HCT116 (cell line): ENCODE data around the gene CCDC57. TPM values are rescaled to one million over a fixed set of nuclear protein-coding genes. Genes with fewer than 3 reads are reported as not detected.

Source experiments
- ATAC-seq: fragments of 200-7000 bp; cut with Tn5 transposase; 2 replicates; pipeline ENCODE4 v1.9.1; 2020; ENCODE audit warnings: mild to moderate bottlenecking, moderate library complexity
- BruUV-seq: library from RNA; stranded (reverse); fragments of 400-500 nt; replicated peaks from 2 replicates; lab custom pipeline; 2021; lab: Mats Ljungman, UMichigan
- CTCF ChIA-PET: fragments of 300-600 bp; sonication (Branson Sonifier 250); formaldehyde crosslinking; loops from one replicate; lab custom pipeline; 2021; ENCODE audit warnings: antibody characterized with exemption; lab: Charles Lee
- POLR2A ChIA-PET: fragments of 300-600, 350-600 bp; sonication (Branson Sonifier 250); formaldehyde crosslinking; loops from one replicate; lab custom pipeline; 2021; ENCODE audit warnings: antibody characterized with exemption; lab: Charles Lee
- RAD21 ChIA-PET, 2 experiments: fragments of 300-600 bp; sonication (Branson Sonifier 250); formaldehyde crosslinking; loops; one replicate each; lab custom pipeline; 2023; ENCODE audit warnings: low total read pairs in 2 of 2; ENCODE audit not compliant: uncharacterized antibody in 2 of 2, unreplicated experiment in 2 of 2, low non-redundant PET in 1 of 2; lab: Charles Lee
- DNase-seq: peaks from one replicate; pipeline ENCODE4 v3.0.0-alpha.2; 2010; ENCODE audit warnings: low read depth, low spot score
- H2AFZ ChIP-seq: fragments of 200-600 bp; shearing (Covaris generic), sonication (generic); 2 replicates; pipeline ENCODE4 v1.6.1; 2017; ENCODE audit warnings: low read depth, mixed run types, mixed read lengths, antibody characterized with exemption, low read length; ENCODE audit not compliant: poor library complexity, severe bottlenecking
- H3K27ac ChIP-seq: 2 replicates; pipeline ENCODE4 v1.5.1; 2012; ENCODE audit warnings: low read depth, low read length
- H3K27me3 ChIP-seq: fragments of 200-600 bp; sonication (generic); 2 replicates; pipeline ENCODE4 v1.6.1; 2016; ENCODE audit warnings: mixed run types, low read length, mixed read lengths; ENCODE audit not compliant: insufficient read depth
- H3K36me3 ChIP-seq, 2 experiments: fragments of 200-500 bp in 1 of 2; fragments of 200-600 bp in 1 of 2; sonication (Bioruptor generic) in 1 of 2; sonication (generic) in 1 of 2; 2 replicates each; pipeline versions ENCODE4 v1.5.1 to v1.6.1; 2014 to 2016; ENCODE audit warnings: low read length in 2 of 2, inconsistent platforms in 1 of 2, mixed read lengths in 1 of 2, mixed run types in 1 of 2; ENCODE audit not compliant: insufficient read depth in 2 of 2, control insufficient read depth in 1 of 2
- H3K4me1 ChIP-seq, 2 experiments: fragments of 200-600 bp in 1 of 2; sonication (generic) in 1 of 2; 2 replicates each; pipeline versions ENCODE4 v1.5.1 to v1.6.1; 2012 to 2017; ENCODE audit warnings: low read length in 2 of 2, inconsistent platforms in 1 of 2, mild to moderate bottlenecking in 1 of 2, mixed read lengths in 1 of 2, mixed run types in 1 of 2, moderate library complexity in 1 of 2; ENCODE audit not compliant: insufficient read depth in 2 of 2, control insufficient read depth in 1 of 2
- H3K4me2 ChIP-seq: fragments of 200-600 bp; sonication (generic); 2 replicates; pipeline ENCODE4 v1.6.1; 2017; ENCODE audit warnings: mixed run types, low read length, mixed read lengths
- H3K4me3 ChIP-seq, 2 experiments: fragments of 200-600 bp in 1 of 2; sonication (generic) in 1 of 2; replicated peaks in 1 of 2; 2 replicates each; pipeline ENCODE4 v1.5.1; 2011 to 2016; ENCODE audit warnings: low read length in 2 of 2, control low read depth in 1 of 2, low read depth in 1 of 2, mild to moderate bottlenecking in 1 of 2, mixed read lengths in 1 of 2, mixed run types in 1 of 2
- H3K79me2 ChIP-seq: fragments of 200-600 bp; sonication (generic); 2 replicates; pipeline ENCODE4 v1.6.1; 2017; ENCODE audit warnings: mild to moderate bottlenecking, mixed run types, low read length, moderate library complexity, mixed read lengths; ENCODE audit not compliant: insufficient read depth
- H3K9ac ChIP-seq: fragments of 200-600 bp; sonication (generic); 2 replicates; pipeline ENCODE4 v1.6.1; 2016; ENCODE audit warnings: low read length, mixed read lengths
- H3K9me2 ChIP-seq: fragments of 200-600 bp; sonication (generic), shearing (Covaris generic); 2 replicates; pipeline ENCODE4 v1.6.1; 2017; ENCODE audit warnings: mixed run types, mild to moderate bottlenecking, moderate library complexity; ENCODE audit not compliant: insufficient read depth
- H3K9me3 ChIP-seq, 2 experiments: fragments of 200-500 bp in 1 of 2; fragments of 200-600 bp in 1 of 2; sonication (Bioruptor generic) in 1 of 2; sonication (generic) in 1 of 2; 2 replicates each; pipeline ENCODE4 v1.6.1; 2014 to 2017; ENCODE audit warnings: low read length in 2 of 2, mixed read lengths in 2 of 2, inconsistent platforms in 1 of 2, low read depth in 1 of 2, mild to moderate bottlenecking in 1 of 2, mixed run types in 1 of 2, moderate library complexity in 1 of 2; ENCODE audit not compliant: control insufficient read depth in 1 of 2, insufficient read depth in 1 of 2
- H4K20me1 ChIP-seq: fragments of 200-600 bp; sonication (generic), shearing (Covaris generic); 2 replicates; pipeline ENCODE4 v1.6.1; 2017; ENCODE audit warnings: mixed run types, mild to moderate bottlenecking, moderate library complexity; ENCODE audit not compliant: insufficient read depth
- EGR1 ChIP-seq: IDR thresholded peaks from 2 replicates; pipeline ENCODE4 v1.6.1; 2012; ENCODE audit warnings: low read depth
- ELF1 ChIP-seq: IDR thresholded peaks from 2 replicates; pipeline ENCODE4 v1.6.1; 2012; ENCODE audit warnings: low read depth, borderline replicate concordance
- JUND ChIP-seq: IDR thresholded peaks from 2 replicates; pipeline ENCODE4 v1.6.1; 2012
- POLR2A ChIP-seq: IDR thresholded peaks from 2 replicates; pipeline ENCODE4 v1.7.0; 2011; ENCODE audit warnings: borderline replicate concordance; ENCODE audit not compliant: insufficient read depth, insufficient read length; ENCODE audit errors: extremely low read depth
- POLR2AphosphoS5 ChIP-seq: IDR thresholded peaks from 2 replicates; pipeline ENCODE4 v1.6.1; 2011; ENCODE audit warnings: mild to moderate bottlenecking, low read depth, low read length, moderate library complexity
- SIN3A ChIP-seq: IDR thresholded peaks from 2 replicates; pipeline ENCODE4 v1.6.1; 2012; ENCODE audit warnings: low read depth
- TCF7L2 ChIP-seq: IDR thresholded peaks from 2 replicates; pipeline ENCODE4 v1.7.0; 2011; ENCODE audit warnings: borderline replicate concordance, inconsistent platforms; ENCODE audit not compliant: insufficient read depth, insufficient read length; ENCODE audit errors: extremely low read depth
- YY1 ChIP-seq: IDR thresholded peaks from 2 replicates; pipeline ENCODE4 v1.6.1; 2011; ENCODE audit warnings: low read length, low read depth, moderate library complexity, mild to moderate bottlenecking; ENCODE audit not compliant: insufficient replicate concordance; ENCODE audit errors: extremely low read depth
- intact Hi-C: fragments of 100-400 bp; cut with micrococcal nuclease; formaldehyde crosslinking; loops from 2 replicates; pipeline ENCODE4 v1.10.0; 2022
- total RNA-seq: library from RNA; stranded (reverse); gene quantifications from one replicate; pipeline ENCODE4 v1.2.1, GENCODE V29; 2021; ENCODE audit not compliant: unreplicated experiment
- TF ChIP-seq, protein P1 (sequence below): IDR thresholded peaks from 2 replicates; pipeline ENCODE4 v1.6.1; 2012; ENCODE audit warnings: low read depth
- TF ChIP-seq, protein P2 (sequence below): IDR thresholded peaks from 2 replicates; pipeline ENCODE4 v1.6.1; 2011; ENCODE audit warnings: mild to moderate bottlenecking, low read length, moderate library complexity; ENCODE audit not compliant: insufficient replicate concordance; ENCODE audit errors: extremely low read depth
- TF ChIP-seq, protein P3 (sequence below), 3 experiments: fragments of 200-600 bp in 1 of 3; sonication (generic) in 1 of 3; IDR thresholded peaks in 2 of 3; conservative IDR thresholded peaks in 1 of 3; 2 replicates each; pipeline ENCODE4 v1.5.1; 2012 to 2017; ENCODE audit warnings: low read depth in 2 of 3, low read length in 2 of 3, antibody characterized with exemption in 1 of 3, borderline replicate concordance in 1 of 3, control low read depth in 1 of 3, mild to moderate bottlenecking in 1 of 3, mixed read lengths in 1 of 3, mixed run types in 1 of 3, moderate library complexity in 1 of 3; ENCODE audit not compliant: insufficient read depth in 1 of 3
- TF ChIP-seq, protein P4 (sequence below): IDR thresholded peaks from 2 replicates; pipeline ENCODE4 v1.6.1; 2012

The CCDC57 gene
- total RNA-seq, 1 experiment from 2014 or later = 143 TPM

DNA sequence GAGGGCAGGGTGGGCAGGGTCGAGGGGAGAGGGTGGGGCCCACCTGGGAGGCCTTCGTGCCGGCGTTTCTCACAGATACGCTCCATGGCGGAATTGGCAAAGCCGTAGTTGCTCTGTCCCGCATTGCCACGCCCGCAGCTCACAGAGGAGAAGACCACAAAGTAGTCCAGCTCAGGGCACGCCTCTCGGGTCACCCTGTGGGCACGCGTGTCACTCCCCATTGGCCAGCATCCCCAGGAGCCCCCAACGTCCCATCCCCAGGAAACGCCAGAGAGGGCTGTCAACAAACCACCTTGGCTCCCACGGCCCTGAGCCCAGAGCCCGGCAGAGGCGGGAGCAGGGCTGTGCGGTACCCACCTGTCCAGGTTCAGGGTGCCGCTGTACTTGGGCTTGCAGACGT, 130.7 kb downstream of the CCDC57 start (continued):
- TF ChIP-seq, protein P1, sequence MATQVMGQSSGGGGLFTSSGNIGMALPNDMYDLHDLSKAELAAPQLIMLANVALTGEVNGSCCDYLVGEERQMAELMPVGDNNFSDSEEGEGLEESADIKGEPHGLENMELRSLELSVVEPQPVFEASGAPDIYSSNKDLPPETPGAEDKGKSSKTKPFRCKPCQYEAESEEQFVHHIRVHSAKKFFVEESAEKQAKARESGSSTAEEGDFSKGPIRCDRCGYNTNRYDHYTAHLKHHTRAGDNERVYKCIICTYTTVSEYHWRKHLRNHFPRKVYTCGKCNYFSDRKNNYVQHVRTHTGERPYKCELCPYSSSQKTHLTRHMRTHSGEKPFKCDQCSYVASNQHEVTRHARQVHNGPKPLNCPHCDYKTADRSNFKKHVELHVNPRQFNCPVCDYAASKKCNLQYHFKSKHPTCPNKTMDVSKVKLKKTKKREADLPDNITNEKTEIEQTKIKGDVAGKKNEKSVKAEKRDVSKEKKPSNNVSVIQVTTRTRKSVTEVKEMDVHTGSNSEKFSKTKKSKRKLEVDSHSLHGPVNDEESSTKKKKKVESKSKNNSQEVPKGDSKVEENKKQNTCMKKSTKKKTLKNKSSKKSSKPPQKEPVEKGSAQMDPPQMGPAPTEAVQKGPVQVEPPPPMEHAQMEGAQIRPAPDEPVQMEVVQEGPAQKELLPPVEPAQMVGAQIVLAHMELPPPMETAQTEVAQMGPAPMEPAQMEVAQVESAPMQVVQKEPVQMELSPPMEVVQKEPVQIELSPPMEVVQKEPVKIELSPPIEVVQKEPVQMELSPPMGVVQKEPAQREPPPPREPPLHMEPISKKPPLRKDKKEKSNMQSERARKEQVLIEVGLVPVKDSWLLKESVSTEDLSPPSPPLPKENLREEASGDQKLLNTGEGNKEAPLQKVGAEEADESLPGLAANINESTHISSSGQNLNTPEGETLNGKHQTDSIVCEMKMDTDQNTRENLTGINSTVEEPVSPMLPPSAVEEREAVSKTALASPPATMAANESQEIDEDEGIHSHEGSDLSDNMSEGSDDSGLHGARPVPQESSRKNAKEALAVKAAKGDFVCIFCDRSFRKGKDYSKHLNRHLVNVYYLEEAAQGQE = no peak

DNA sequence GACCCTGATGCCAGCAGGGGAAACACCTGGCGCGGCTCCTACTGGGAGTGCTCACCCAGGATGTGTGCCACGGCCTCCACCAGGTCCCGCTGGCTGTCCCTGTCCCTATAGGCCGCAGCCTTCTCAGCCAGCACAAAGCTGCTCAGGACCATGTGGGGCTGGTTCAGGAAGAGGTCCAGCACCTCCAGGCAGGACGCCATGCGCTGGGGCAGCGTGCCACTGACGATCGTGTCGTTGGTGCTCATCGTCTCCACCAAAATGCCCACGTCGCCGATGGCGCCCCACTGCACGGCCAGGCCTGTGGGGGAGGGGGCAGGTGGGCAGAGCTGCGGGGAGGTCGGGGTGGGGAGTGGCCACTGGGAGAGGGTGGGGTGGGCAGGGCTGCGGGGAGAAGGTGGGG, 131.1 kb downstream of the CCDC57 start:
- Histone ChIP-seq H3K4me2 (no peak overlapping the region), H3K9ac (no peak overlapping the region), H4K20me1 (peaks cover 9% of the 10 kb centered on the region; the same call in 1 of the 2 replicates), H3K9me3 (no peaks in the 10 kb centered on the region), H2AFZ (no peak overlapping the region), H3K27ac (no peak overlapping the region; the same call in 1 of the 2 replicates), H3K4me1 (no peaks in the 10 kb centered on the region), H3K36me3 (peaks cover 60 to 73% of the 10 kb centered on the region in 2 experiments), H3K4me3 (no peak overlapping the region), H3K9me2 (no peaks in the 10 kb centered on the region), H3K27me3 (no peaks in the 10 kb centered on the region), H3K79me2 (peaks cover 17% of the 10 kb centered on the region; the same call in 1 of the 2 replicates)
- POLR2A ChIA-PET = interaction anchor here (1.4 kb wide), 2 partner anchors 17 to 51 kb away, joined by 3 to 4 read pairs; partner anchors contain the start of gene FASN
- ATAC-seq (no peak), DNase-seq (no peak)
- CTCF ChIA-PET = no interaction called here
- RAD21 ChIA-PET = no interaction called here
- intact Hi-C loops = no loop called here
- BruUV-seq = no TSS peak
- TF ChIP-seq POLR2AphosphoS5 = no peak
- TF ChIP-seq, protein P2, sequence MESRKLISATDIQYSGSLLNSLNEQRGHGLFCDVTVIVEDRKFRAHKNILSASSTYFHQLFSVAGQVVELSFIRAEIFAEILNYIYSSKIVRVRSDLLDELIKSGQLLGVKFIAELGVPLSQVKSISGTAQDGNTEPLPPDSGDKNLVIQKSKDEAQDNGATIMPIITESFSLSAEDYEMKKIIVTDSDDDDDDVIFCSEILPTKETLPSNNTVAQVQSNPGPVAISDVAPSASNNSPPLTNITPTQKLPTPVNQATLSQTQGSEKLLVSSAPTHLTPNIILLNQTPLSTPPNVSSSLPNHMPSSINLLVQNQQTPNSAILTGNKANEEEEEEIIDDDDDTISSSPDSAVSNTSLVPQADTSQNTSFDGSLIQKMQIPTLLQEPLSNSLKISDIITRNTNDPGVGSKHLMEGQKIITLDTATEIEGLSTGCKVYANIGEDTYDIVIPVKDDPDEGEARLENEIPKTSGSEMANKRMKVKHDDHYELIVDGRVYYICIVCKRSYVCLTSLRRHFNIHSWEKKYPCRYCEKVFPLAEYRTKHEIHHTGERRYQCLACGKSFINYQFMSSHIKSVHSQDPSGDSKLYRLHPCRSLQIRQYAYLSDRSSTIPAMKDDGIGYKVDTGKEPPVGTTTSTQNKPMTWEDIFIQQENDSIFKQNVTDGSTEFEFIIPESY = no peak
- TF ChIP-seq YY1 = no peak
- TF ChIP-seq ELF1 = no peak
- TF ChIP-seq SIN3A = no peak
- no peak for TF ChIP-seq EGR1
- TF ChIP-seq JUND = no peak
- no peak for TF ChIP-seq POLR2A
- TF ChIP-seq, protein P3, sequence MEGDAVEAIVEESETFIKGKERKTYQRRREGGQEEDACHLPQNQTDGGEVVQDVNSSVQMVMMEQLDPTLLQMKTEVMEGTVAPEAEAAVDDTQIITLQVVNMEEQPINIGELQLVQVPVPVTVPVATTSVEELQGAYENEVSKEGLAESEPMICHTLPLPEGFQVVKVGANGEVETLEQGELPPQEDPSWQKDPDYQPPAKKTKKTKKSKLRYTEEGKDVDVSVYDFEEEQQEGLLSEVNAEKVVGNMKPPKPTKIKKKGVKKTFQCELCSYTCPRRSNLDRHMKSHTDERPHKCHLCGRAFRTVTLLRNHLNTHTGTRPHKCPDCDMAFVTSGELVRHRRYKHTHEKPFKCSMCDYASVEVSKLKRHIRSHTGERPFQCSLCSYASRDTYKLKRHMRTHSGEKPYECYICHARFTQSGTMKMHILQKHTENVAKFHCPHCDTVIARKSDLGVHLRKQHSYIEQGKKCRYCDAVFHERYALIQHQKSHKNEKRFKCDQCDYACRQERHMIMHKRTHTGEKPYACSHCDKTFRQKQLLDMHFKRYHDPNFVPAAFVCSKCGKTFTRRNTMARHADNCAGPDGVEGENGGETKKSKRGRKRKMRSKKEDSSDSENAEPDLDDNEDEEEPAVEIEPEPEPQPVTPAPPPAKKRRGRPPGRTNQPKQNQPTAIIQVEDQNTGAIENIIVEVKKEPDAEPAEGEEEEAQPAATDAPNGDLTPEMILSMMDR (IDR thresholded peaks at IDR 0.05 in 2 of 3, conservative IDR thresholded peaks at IDR 0.05 in 1 of 3; ENCODE audit: borderline replicate concordance in 1 of 3, insufficient read depth in 1 of 3, low read depth in 2 of 3, low read length in 2 of 3) = no peak
- TF ChIP-seq, protein P1 = no peak
- TF ChIP-seq, protein P4, sequence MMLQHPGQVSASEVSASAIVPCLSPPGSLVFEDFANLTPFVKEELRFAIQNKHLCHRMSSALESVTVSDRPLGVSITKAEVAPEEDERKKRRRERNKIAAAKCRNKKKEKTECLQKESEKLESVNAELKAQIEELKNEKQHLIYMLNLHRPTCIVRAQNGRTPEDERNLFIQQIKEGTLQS = no peak
- no peak for TF ChIP-seq TCF7L2
